Lower leg skin (tissue), 4 donors: Measurements from ENCODE around the gene PLK3. TPM values are rescaled to one million over a fixed set of nuclear protein-coding genes. Genes with fewer than 3 reads are reported as not detected.

Source experiments
- DNase-seq, 2 donors: peaks; one replicate each; pipeline ENCODE4 v3.0.0-alpha.2; 2019; ENCODE audit warnings: low spot score in 2 of 2
- H3K4me3 ChIP-seq: fragments of 200-600 bp; sonication (generic); 2 replicates; pipeline ENCODE4 v1.5.1; 2017; ENCODE audit warnings: mild to moderate bottlenecking, low read depth; ENCODE audit not compliant: poor library complexity, severe bottlenecking
- CTCF ChIP-seq, 3 donors: fragments of 450-650 bp; IDR thresholded peaks; one replicate each; pipeline ENCODE4 v1.5.1; 2016; ENCODE audit warnings: antibody characterized with exemption in 3 of 3, mild to moderate bottlenecking in 3 of 3, moderate library complexity in 2 of 3
- POLR2A ChIP-seq, 2 donors: fragments of 450-650 bp; IDR thresholded peaks; one replicate each; pipeline ENCODE4 v1.6.1; 2016 to 2017; ENCODE audit warnings: antibody characterized with exemption in 2 of 2, mild to moderate bottlenecking in 1 of 2, moderate library complexity in 1 of 2
- WGBS, 2 donors: methylation state at CpG; one replicate each; pipeline ENCODE4 v1.1.5; 2018; 5-methylcytosine and 5-hydroxymethylcytosine counted together
- intact Hi-C: fragments of 100-400 bp; cut with DNase I; formaldehyde crosslinking; loops from one replicate; pipeline ENCODE4 v1.15.0; 2023; ENCODE audit warnings: low total_unique reads
- total RNA-seq, 4 donors: library from RNA; depleted of rRNA; stranded (reverse); fragments of >200 nt; gene quantifications; one replicate each; pipeline ENCODE4 v1.1.0, GENCODE V29; 2016

The PLK3 gene
- total RNA-seq, 4 donors from 2014 or later, result 39.7 to 80.9 (median 44.9) TPM

- no peak overlapping the region for H3K4me3 ChIP-seq
- no peak for DNase-seq
- intact Hi-C loops, result loop anchor here (10.0 kb wide), 2 partner anchors 165 to 455 kb away; no protein-coding TSS in a partner anchor
- 35 to 47% methylated on average over 4 of the region's 4 CpGs for WGBS, 2 donors
- TF ChIP-seq CTCF (IDR thresholded peaks at IDR 0.05) (no peak), POLR2A (IDR thresholded peaks at IDR 0.05) (no peak)
These were observed 39.4 kb downstream of the PLK3 start for GRCh38 chr1:44839576-44839975.

GRCh38 chr1:44842486-44842861 lies 42.3 kb downstream of the PLK3 start:
- intact Hi-C loops, result no loop called here
- DNase-seq, result no peak
- peak overlapping the region; percentile 39 for H3K4me3 ChIP-seq
- TF ChIP-seq POLR2A (IDR thresholded peaks at IDR 0.05) (no peak), CTCF (IDR thresholded peaks at IDR 0.05) (no peak)
- 62% methylated on average over 16 of the region's 16 CpGs for WGBS, 2 donors

DNA sequence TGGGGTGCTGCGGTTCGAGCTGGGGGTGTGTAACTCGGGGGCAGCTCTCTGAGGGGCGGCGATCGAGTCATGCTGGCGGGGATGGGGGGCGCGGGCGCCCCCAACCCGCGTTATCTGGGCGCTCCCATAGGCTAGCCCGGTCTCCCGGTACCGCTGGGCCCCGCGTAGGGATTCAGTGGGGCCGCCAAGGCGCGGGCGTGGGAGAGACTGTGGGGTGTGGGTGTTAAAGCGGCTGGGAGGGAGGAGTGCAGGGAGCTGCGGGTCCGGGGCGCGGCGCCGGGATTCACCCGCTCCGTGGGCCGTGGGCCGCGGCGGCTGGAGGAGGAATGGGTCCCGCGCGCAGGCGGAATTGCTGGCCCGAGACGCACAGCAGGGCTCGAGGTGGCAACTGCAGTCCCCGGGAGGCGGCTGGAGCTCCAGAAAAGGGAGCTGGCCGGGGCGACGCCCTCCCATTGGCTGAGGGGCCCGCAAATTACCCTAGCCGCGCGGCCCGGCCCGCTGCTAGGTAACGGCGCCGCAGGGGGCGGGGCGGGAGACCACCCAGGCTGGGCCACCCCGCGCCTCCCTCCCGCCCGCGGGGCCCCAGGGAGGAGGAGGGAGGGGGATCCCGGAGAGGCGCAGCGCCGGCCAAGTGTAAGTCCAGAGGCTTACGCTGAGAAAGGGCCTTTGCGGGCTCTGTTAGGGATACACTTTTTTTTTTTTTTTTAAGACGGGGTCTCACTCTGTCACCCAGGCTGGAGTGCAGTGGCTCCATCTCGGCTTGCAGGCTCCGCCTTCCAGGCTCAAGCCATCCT lies 42.9 kb downstream of the PLK3 start, which contains the start of gene PTCH2:
PTCH2 (minus strand) TSS at position 392 of the 794 bp plus-strand sequence; CDS start at position 71, 321 bp downstream.
- peak in 1 of 2 donors; percentile 92 for DNase-seq
- TF ChIP-seq POLR2A (IDR thresholded peaks at IDR 0.05) (no peak), CTCF (IDR thresholded peaks at IDR 0.05) (no peak)
- intact Hi-C loops, result no loop called here
- 4% methylated on average over 23 to 56 of the region's 72 CpGs for WGBS, 2 donors
- H3K4me3 ChIP-seq, result peak within 1 kb of the TSS; percentile 39

DNA sequence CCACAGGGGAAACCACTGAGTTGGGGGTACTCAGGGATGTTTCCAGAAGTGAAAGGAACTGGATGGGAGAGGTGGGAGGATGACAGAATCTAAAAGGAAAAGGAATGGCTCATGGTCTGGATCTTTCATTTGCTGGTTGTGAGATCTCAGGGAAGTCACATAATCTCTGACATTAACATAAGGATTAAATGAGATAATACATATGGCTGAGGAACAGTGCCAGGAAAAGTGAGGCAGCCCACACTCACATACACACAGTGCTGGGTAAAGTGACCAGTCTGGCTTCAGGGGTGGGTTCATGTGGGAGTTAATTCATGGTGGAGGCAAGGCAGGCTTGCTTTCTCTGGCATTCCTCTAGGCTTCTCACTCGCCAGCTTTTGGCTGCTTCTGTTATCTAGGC lies 46.8 kb downstream of the PLK3 start:
- TF ChIP-seq POLR2A (IDR thresholded peaks at IDR 0.05), result no peak
- TF ChIP-seq CTCF (IDR thresholded peaks at IDR 0.05), result no peak
- 93 to 100% methylated on average over 1 of the region's 1 CpG for WGBS, 2 donors
- intact Hi-C loops, result no loop called here
- DNase-seq, result no peak
- H3K4me3 ChIP-seq, result no peak overlapping the region

GRCh38 chr1:44847845-44848244 lies 47.7 kb downstream of the PLK3 start:
- no peak overlapping the region for H3K4me3 ChIP-seq
- no peak for DNase-seq
- intact Hi-C loops, result no loop called here
- 79 to 88% methylated on average over 1 of the region's 1 CpG for WGBS, 2 donors
- no peak for TF ChIP-seq CTCF (IDR thresholded peaks at IDR 0.05)
- no peak for TF ChIP-seq POLR2A (IDR thresholded peaks at IDR 0.05)
